Testis (tissue), 3 donors: ENCODE measurements around the gene PODXL2. TPM values are rescaled to one million over a fixed set of nuclear protein-coding genes. Genes with fewer than 3 reads are reported as not detected.

Experiments
- DNase-seq: peaks from one replicate; pipeline ENCODE4 v3.0.0-alpha.2; 2019
- H3K27ac ChIP-seq, 2 donors: fragments of 200-600 bp; sonication (generic); one replicate each; pipeline ENCODE4 v1.5.1; 2019
- H3K27me3 ChIP-seq: fragments of 200-600 bp; sonication (generic); one replicate; pipeline ENCODE4 v1.5.1; 2019
- H3K36me3 ChIP-seq: fragments of 200-600 bp; sonication (generic); one replicate; pipeline ENCODE4 v1.5.1; 2017; ENCODE audit warnings: low read depth; ENCODE audit errors: missing control alignments
- H3K4me1 ChIP-seq: fragments of 200-600 bp; sonication (generic); one replicate; pipeline ENCODE4 v1.5.1; 2019
- H3K4me3 ChIP-seq, 2 donors: fragments of 200-600 bp; sonication (generic); one replicate each; pipeline ENCODE4 v1.5.1; 2017 to 2019
- H3K9me3 ChIP-seq: fragments of 200-600 bp; sonication (generic); one replicate; pipeline ENCODE4 v1.5.1; 2017
- POLR2A ChIP-seq: fragments of 450-650 bp; IDR thresholded peaks from one replicate; pipeline ENCODE4 v1.6.1; 2017; ENCODE audit warnings: antibody characterized with exemption, mild to moderate bottlenecking, moderate library complexity
- WGBS, 2 donors: methylation state at CpG; one replicate each; pipeline ENCODE4 v1.1.5; 2018; 5-methylcytosine and 5-hydroxymethylcytosine counted together
- intact Hi-C: fragments of 100-400 bp; cut with DNase I; formaldehyde crosslinking; loops from one replicate; pipeline ENCODE4 v1.15.1; 2023; ENCODE audit warnings: low total_unique reads
- microRNA-seq, 2 donors: library from miRNA; unstranded; fragments of <30 nt; microRNA quantifications; one replicate each; pipeline ENCODE4, GENCODE V29; 2016; ENCODE audit warnings: borderline number of aligned reads in 2 of 2, borderline replicate concordance in 1 of 2
- polyA plus RNA-seq: library from polyadenylated mRNA; stranded (reverse); fragments of 350-450 nt; fragmentation: Illumina TruSeq; extraction: RNeasy Lipid Tissue Mini Kit (QIAGEN cat#74804); gene quantifications from one replicate; pipeline ENCODE4 v1.2.3, GENCODE V29; 2014; ENCODE audit warnings: low read depth, low replicate concordance; ENCODE audit not compliant: insufficient read depth
- small RNA-seq, 2 donors: library from RNA; depleted of rRNA; stranded (forward); fragments of <200 nt; gene quantifications; one replicate each; pipeline ENCODE3, GENCODE V24; 2016
- total RNA-seq, 2 donors: library from RNA; depleted of rRNA; stranded (reverse); fragments of >200 nt; gene quantifications; one replicate each; pipeline ENCODE4 v1.2.3, GENCODE V29; 2016
- TF ChIP-seq, protein P1 (sequence below), 3 experiments: fragments of 450-650 bp in 2 of 3; fragments of 200-600 bp in 1 of 3; sonication (generic) in 1 of 3; IDR thresholded peaks; one replicate each; pipeline ENCODE4 v1.5.1; 2016 to 2019; ENCODE audit warnings: antibody characterized with exemption in 3 of 3, mild to moderate bottlenecking in 2 of 3, moderate library complexity in 1 of 3

Gene PODXL2
- total and polyA plus RNA-seq, 3 donors from 2014 or later: 51.3 to 88.8 (median 71.9) TPM

DNA sequence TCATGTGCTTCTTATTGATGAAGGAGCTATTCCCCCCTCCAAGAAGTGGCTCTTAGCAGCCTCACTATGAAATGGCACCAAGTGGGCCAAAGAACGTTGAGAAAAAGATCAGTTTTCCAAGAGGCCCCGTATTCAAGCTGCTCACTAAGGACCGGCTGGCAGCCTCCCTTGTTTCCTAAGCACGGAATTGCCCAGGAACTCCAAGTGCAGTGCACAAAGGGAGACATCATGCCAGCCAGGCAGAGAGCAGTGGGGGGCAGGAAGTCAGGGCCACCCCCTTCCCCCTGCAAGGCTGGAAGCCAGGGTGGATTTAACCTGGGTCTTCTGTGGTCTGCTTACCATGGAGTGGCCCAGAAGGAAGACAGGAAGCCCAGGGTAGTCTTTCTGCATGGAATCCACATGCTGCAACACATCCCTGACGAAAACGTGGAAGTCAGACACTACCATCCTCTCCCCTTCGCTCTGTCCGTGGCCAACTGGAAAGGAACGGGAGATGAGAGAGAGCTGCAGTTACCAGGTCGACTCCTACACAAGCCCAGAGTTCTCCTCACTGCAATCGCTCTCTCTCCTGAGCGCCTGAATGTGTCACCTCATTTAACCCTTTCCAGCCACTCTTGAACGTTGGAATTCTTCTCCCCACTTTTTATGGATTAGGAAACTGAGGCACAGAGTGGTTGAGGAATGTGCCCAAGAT, 93.3 kb downstream of the PODXL2 start:
- Histone ChIP-seq H3K27ac (peak overlapping the region; percentile 20 to 31), H3K4me3 (no peak overlapping the region), H3K9me3 (no peaks in the 10 kb centered on the region), H3K4me1 (peaks cover 16% of the 10 kb centered on the region), H3K27me3 (no peaks in the 10 kb centered on the region), H3K36me3 (no peaks in the 10 kb centered on the region)
- WGBS, 2 donors: 39 to 47% methylated on average over 13 of the region's 13 CpGs
- intact Hi-C loops: no loop called here
- no peak for DNase-seq
- TF ChIP-seq, protein P1, sequence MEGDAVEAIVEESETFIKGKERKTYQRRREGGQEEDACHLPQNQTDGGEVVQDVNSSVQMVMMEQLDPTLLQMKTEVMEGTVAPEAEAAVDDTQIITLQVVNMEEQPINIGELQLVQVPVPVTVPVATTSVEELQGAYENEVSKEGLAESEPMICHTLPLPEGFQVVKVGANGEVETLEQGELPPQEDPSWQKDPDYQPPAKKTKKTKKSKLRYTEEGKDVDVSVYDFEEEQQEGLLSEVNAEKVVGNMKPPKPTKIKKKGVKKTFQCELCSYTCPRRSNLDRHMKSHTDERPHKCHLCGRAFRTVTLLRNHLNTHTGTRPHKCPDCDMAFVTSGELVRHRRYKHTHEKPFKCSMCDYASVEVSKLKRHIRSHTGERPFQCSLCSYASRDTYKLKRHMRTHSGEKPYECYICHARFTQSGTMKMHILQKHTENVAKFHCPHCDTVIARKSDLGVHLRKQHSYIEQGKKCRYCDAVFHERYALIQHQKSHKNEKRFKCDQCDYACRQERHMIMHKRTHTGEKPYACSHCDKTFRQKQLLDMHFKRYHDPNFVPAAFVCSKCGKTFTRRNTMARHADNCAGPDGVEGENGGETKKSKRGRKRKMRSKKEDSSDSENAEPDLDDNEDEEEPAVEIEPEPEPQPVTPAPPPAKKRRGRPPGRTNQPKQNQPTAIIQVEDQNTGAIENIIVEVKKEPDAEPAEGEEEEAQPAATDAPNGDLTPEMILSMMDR (IDR thresholded peaks at IDR 0.05): no peak
- TF ChIP-seq POLR2A: no peak

Small RNA genes within 50 kb of the gene (microRNA-seq; reads per million reads assigned to microRNA genes)
- gene MIR7976: 0 to 2.1 reads per million in 2 donors

Small RNA genes within 50 kb of the gene (small RNA-seq; reads per million reads assigned to genes)
- gene MIR7976: 0 to 0.09 reads per million in 2 donors

Other genes starting within 250 kb of the PODXL2 start
- gene TPRA1, start 38.5 kb upstream of the PODXL2 start, total RNA-seq: 10 to 100 TPM; 55.7 to 59.3 TPM
- 32.6 TPM for gene TPRA1, start 38.5 kb upstream of the PODXL2 start, polyA plus RNA-seq
- gene MCM2, start 30.8 kb upstream of the PODXL2 start, total RNA-seq: 10 to 100 TPM; 40.8 to 49.3 TPM
- gene MCM2, start 30.8 kb upstream of the PODXL2 start, polyA plus RNA-seq: 32.5 TPM
- gene ABTB1, start 43.8 kb downstream of the PODXL2 start, total RNA-seq: 10 to 100 TPM; 28.7 to 39.1 TPM
- 16.7 TPM for gene ABTB1, start 43.8 kb downstream of the PODXL2 start, polyA plus RNA-seq
- gene MGLL, start 193.3 kb downstream of the PODXL2 start, total RNA-seq: 10 to 100 TPM; 18.3 to 19.2 TPM
- gene MGLL, start 193.3 kb downstream of the PODXL2 start, polyA plus RNA-seq: 26.0 TPM